ENCODE measurements around the gene RCN1. TPM values are rescaled to one million over a fixed set of nuclear protein-coding genes. Genes with fewer than 3 reads are reported as not detected.
"Not testable (repeated sequence)": the region's sequence is repeated elsewhere in the genome, so short reads cannot be mapped to it uniquely, and the experiment has no call there.

The RCN1 gene
- total RNA-seq = 145 and 200 TPM in 2 replicates

- DNase-seq (ENCODE audit: low read depth in 2 of 2) = peak; percentile 87 to 89
Measured at GRCh38 chr11:32090545-32091370, at the start of gene RCN1. RCN1 (plus strand) TSS chr11:32091074; CDS start chr11:32091197, 123 bp downstream.

DNA sequence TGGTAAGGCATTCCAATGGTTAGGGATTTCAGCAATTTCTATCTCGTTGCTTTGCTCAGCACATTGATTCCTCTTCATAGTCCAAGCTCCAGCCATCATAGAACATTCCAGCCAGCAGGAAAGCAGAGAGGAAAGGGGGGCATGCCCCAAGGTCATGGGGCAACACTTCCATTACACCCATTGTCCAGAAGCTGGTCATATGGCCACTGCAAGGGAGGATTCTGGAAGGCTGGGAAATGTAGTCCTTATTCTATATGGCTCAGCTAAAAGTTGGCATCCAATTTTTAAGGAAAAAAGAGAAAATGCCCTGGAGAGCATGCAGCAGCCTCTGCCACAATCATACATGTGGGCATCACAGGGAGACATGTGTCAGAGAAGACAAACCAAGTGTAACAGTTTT is 47.1 kb upstream of the RCN1 start:
- no peak for DNase-seq (ENCODE audit: low read depth in 2 of 2)

DNA sequence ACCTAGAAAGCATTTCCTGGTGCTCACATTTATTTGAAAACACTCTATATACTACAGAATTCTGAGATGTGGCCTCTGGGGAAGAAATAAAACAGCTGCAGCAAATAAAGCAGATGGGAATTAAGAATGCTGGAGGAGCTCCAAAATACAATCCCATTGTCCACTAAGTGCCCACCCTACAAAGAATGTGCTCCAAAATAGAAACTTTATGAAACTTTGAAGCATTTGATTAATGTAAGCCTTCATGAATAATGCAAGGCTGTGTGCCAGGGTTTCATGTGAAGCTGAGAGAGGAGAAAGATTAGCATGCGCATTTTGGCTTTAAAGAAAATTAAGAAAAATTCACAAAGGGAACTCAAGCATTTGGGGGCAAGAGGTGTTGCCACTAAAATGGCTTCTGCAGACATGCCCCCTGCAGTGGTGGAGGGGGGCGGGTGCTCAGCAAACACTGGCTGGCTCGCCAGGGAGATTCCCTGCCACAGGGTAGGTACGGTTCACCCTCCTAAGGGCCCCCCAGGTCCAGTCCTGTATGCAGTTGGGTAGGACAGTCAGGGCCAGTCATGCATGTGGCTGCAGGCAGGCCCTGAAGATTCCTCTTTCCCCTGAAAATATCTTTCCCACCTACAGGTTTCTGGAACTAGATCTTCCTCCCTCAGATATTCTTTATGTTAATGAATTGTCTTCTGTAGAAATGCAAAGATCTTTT is 46.6 kb upstream of the RCN1 start:
- no peak for DNase-seq (ENCODE audit: low read depth in 2 of 2)

DNA sequence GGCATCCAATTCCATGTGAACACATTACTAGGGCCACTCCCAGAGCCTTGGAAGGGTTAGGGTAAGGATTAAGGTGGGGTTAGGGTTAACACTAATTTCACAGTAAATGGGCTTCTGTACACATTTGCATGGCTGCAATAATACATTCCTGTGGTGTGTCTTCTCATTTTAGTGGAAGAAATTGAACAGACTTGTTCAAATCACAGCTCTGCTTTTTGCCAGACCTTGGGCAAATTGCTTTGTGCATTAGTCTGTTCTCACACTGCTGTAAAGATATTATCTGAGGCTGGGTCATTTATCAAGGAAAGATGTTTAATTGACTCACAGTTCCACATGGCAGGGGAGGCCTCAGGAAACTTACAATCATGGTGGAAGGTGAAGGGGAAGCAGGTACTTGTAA is 45.4 kb upstream of the RCN1 start:
- DNase-seq (ENCODE audit: low read depth in 2 of 2) = no peak

DNA sequence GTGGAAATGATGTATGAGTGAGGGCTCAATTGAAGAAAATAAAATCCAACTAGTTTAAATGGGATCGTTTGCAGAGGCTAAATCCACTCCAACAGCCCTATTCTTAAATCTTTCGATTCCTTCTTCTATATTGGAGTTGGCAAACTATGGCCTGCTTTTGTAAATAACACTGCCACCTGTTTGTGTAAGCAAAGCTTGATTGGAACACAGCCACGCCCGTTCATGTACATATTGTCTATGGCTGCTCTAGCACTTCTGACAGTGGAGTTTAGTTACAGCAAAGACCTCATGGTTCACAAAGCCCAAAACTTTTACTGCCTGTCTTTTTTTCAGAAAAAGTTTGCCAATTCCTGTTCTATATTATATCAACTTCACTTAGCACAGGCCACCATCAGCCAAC is 40.6 kb upstream of the RCN1 start:
- DNase-seq (ENCODE audit: low read depth in 2 of 2) = no peak

- peak; percentile 62 to 69 for DNase-seq (ENCODE audit: low read depth in 2 of 2)
Measured at GRCh38 chr11:32052215-32052614, 38.7 kb upstream of the RCN1 start.

GRCh38 chr11:32053151-32053888 is 37.6 kb upstream of the RCN1 start:
- no peak for DNase-seq (ENCODE audit: low read depth in 2 of 2)

- DNase-seq (ENCODE audit: low read depth in 2 of 2) = no peak
Measured at GRCh38 chr11:32055861-32056260, 35.0 kb upstream of the RCN1 start.

DNA sequence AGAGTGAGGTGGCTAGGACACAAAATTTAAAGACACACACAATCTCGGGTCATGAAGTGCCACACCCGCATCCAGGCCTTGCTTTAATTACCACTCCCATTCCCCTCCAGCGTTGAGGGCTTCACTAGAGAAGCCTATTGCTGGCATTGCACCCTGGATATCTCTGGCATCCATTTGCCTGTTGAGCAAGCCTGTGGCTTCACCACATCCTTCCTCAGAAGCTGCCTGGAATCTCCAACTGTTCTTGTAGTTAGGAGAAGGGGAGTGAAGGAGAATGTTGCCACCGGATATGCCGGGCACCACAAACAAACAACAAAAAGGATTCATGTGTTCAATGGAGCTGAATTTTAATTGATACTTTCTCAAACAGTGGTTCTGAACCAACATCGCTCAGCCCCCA is 34.4 kb upstream of the RCN1 start:
- DNase-seq (ENCODE audit: low read depth in 2 of 2) = no peak

GRCh38 chr11:32059686-32060462 is 31.0 kb upstream of the RCN1 start:
- no peak for DNase-seq (ENCODE audit: low read depth in 2 of 2)

DNA sequence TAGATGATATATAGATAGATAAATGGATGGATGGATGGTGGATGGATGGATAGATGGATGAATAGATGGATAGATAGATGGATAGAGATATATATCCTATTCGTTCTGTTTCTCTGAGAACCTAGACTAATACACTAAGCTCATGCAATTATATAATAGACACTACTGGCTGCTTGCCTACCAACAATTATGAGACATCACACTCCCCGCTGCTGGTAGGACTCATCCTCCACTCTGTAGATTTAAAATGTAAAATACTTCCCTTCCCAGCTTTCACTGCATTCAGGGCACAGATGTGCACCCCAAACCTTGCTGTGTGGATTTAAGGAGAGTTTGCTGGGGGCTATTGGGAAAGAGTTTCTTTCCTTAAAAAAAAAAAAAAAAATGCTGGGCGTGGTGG is 28.3 kb upstream of the RCN1 start:
- no peak for DNase-seq (ENCODE audit: low read depth in 2 of 2)

DNA sequence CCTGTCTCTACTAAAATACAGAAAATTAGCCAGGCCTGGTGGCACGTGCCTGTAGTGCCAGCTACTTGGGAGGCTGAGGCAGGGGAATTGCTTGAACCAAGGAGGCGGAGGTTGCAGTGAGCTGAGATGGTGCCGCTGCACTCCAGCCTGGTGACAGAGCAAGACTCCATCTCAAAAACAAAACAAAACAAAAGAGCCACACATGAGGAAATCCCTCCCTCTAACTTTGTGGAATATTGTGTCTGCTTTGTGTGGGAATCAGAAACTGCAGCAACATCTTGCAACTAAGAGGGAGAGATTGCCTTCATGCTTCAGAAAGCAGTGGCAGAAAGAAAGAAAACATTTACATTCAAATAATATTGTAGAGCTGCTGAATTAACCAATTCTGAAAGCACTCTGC is 27.8 kb upstream of the RCN1 start:
- not testable (repeated sequence) for DNase-seq (ENCODE audit: low read depth in 2 of 2)

DNA sequence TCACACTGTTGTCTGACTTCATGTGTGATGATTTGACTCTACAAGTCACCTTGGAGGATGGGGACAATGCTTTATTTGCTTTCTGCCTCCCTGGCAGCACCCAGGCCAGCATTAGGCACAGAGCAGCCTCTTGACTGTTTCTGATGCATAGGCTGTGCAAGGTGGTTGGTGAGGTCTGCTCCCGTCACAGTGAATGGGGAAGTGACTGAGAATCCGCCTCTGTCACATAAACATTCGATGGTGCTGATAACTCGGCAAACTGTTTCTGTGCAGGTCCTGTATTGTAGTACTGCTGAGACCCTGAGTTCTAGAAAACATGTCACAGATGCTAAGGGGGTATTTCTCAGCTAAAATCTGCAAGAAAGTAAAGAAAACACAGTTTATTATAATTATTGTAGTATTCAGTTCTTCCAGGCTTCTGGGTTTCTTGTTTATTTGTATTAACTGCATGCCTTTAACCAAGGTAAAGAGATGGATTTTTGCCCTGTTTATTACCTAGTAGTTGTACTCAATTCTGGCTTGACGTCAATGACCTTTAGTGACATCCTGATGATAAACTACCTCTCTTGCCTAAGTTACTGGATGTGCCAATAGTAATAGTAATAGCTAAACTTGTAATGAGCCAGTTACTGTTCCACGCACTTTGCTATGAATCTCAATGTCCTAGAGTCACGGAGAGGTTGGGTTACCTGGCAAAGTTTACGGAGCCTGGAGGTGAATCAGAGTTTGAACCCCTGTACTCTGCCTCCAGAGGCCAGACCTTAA is 24.8 kb upstream of the RCN1 start:
- no peak for DNase-seq (ENCODE audit: low read depth in 2 of 2)

- no peak for DNase-seq (ENCODE audit: low read depth in 2 of 2)
Measured at GRCh38 chr11:32068134-32068870, 22.6 kb upstream of the RCN1 start.

DNA sequence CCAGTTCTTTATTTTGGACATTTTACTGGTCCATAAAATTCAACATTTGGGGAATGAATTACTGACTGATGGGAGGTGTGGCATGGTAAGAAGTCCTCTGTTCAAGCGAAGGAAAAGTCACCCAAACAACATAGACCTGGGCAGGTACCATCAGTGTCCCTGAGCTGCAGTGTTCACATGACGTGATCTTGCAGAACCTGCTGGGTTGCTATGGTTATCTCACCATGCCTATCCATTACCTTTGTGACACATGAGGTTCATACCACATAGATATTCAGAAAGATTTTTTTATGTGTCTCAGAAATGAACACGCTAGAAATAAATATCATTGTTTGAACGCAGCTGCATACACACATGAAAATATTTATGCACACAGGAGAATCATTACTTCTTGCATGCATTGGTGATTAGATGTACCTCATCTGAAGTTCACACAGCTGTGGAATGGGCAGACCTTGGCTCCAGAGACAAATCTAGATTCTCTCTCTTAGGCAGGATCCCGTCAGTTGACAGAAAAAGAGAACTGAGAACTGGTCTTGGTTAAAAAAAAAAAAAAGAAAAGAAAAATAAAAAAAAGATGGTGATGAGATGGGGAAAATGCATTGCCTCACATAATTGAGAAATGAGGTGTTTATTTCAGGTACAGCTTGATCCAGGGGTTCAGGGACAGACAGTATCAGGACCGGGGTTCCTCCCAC is 21.4 kb upstream of the RCN1 start:
- DNase-seq (ENCODE audit: low read depth in 2 of 2) = no peak

DNA sequence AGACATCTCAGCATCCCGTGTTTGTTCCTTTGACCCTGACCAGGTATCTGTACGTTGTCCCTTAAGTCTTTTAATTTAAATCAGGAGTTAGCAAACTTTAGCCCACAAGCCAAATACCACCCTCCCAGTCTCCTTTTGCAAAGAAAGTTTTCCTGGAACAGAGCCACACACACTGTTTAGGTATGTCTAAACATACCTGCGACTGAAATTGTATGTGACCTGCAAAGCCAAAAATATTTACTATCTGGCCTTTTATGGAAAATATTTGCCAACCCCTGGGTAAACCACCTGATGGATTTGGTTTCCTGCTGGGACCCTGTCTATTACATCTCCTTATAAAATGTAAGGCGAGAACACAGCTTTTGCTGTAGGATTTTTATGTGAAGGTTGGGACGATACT is 20.2 kb upstream of the RCN1 start:
- DNase-seq (ENCODE audit: low read depth in 2 of 2) = no peak

DNA sequence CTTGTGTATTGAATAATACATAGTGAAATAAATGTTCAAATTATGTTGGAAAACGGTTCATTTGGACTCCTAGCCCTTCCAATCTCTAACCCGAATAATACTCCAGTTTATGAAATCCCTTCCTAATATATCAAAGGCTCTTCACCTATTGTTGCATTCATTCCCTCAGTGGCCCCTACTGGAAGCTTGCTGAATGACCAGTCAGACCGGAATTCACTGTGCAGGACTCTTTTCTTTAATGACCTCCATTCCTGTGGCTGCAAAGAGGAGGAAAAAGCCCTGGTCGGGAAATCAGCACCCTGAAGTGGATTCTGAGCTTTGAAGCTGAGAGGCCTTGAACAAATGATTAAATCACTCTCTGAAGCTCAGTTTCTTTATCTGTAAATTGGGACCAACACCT is 19.1 kb upstream of the RCN1 start:
- DNase-seq (ENCODE audit: low read depth in 2 of 2) = peak; percentile 46 to 56

DNA sequence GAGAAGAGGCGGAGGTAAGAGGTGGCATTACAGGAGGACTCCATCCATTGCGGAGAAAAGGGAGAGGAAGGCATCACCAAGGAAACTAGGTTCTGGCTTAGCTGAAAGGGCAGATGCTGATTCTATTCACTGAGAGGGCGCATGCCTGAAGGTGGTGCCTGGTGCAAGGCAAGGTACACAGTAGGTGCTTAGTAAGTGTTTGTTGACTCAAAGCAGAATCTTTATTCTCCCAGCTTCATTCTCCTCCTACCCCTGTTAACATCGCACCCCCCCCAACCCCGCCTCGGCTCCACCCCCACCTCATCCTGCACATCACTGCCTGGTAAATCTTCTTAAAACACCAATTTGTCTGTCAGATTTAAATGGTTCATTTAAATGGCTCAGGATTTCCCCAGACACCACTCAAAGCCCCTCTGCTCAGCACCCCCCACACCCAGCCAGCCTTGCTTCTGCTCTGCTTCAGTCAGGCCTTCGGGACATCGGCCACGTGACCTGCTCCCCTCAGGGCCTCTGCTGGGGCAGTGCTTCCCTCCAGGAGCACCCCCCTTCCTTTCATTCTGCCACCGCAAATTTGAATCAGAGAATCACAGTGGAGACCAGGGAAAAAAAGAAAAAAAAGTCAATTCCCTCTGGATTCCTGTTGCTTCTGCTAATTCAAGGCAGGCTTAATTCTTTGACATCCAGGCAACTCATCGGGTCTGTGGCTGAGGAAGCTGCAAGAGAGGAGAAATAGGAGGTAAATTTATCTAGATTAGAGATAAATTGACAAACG is 17.8 kb upstream of the RCN1 start:
- DNase-seq (ENCODE audit: low read depth in 2 of 2) = no peak

GRCh38 chr11:32073644-32074026 is 17.2 kb upstream of the RCN1 start:
- DNase-seq (ENCODE audit: low read depth in 2 of 2) = no peak

Measured in lung microvascular endothelial cell (primary cell).